ENCODE data around the gene SLC4A1AP. TPM values are rescaled to one million over a fixed set of nuclear protein-coding genes. Genes with fewer than 3 reads are reported as not detected.

Gene SLC4A1AP, protein sequence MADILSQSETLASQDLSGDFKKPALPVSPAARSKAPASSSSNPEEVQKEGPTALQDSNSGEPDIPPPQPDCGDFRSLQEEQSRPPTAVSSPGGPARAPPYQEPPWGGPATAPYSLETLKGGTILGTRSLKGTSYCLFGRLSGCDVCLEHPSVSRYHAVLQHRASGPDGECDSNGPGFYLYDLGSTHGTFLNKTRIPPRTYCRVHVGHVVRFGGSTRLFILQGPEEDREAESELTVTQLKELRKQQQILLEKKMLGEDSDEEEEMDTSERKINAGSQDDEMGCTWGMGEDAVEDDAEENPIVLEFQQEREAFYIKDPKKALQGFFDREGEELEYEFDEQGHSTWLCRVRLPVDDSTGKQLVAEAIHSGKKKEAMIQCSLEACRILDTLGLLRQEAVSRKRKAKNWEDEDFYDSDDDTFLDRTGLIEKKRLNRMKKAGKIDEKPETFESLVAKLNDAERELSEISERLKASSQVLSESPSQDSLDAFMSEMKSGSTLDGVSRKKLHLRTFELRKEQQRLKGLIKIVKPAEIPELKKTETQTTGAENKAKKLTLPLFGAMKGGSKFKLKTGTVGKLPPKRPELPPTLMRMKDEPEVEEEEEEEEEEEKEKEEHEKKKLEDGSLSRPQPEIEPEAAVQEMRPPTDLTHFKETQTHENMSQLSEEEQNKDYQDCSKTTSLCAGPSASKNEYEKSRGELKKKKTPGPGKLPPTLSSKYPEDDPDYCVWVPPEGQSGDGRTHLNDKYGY
- total RNA-seq (2014; rRNA removed) = 29.1 and 30.3 TPM in 2 replicates
- Bru-seq, nascent RNA = percentile 70 among the genes with signal in this experiment
- BruChase-seq, experiment 1, labeled RNA remaining after a 6-hour chase = percentile 80 among the genes with signal in this experiment
- BruChase-seq, experiment 2, labeled RNA remaining after a 2-hour chase = percentile 78 among the genes with signal in this experiment
- long read RNA-seq, transcript SLC4A1AP-201 (14 exons, 2,959 nt) = major isoform, 66 of 140 reads
- long read RNA-seq, partial matches to known transcripts = 59 of 140 reads
- long read RNA-seq, other reads (novel, unspliced or antisense) = 14 of 140 reads

DNA sequence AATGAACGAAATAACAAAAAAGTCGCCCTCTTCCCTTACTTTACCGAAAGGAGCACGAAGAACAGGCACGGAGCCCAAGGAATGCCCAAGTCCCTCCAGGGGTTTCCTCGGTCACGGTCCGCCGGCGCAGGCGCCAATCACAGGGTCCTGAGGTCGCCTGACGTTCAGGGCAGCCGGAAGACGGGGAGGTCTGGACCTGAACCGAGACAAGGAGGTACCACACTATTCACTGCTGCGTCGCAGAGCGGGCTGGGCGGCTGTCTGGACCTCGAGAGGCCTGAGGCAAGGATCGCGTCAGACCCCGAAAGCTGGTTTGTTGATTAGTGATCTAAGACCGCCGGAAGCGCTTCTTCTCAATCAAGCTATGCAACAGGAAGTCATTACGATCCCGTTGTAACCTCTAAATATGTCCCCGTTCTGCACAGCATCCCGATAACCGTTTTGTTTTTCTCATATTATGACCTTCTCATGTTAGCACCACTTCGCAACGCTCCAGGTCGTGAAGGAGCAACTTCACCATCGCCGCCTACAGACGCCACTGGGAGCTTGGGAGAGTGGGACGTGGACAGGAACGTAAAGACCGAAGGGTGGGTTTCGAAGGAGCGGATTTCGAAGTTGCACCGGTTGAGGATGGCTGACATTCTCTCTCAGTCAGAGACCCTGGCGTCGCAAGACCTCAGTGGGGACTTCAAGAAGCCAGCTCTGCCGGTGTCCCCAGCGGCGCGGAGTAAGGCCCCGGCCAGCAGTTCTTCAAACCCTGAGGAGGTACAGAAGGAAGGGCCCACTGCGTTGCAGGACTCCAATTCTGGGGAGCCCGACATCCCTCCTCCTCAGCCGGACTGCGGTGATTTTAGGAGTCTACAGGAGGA lies at the start of gene SLC4A1AP, which contains the start of gene SUPT7L:
TSS of gene SLC4A1AP (plus strand) at position 605 of the 869 bp plus-strand sequence. CDS start at position 631, 26 bp downstream.
TSS of gene SUPT7L (minus strand) at position 330 of the 869 bp plus-strand sequence. CDS start 1,422 bp downstream, outside the sequence.
- Histone ChIP-seq H3K27ac (ENCODE audit: low read length) (peak within 1 kb of the TSS; percentile 71), H3F3A (ENCODE audit: low read length, unreplicated experiment) (no peaks in the 10 kb centered on the region), H4K20me1 (ENCODE audit: low read length) (no peaks in the 10 kb centered on the region), H3K9ac (ENCODE audit: low read length) (peak within 1 kb of the TSS; percentile 82), H3K27me3 (ENCODE audit: low read length) (no peaks in the 10 kb centered on the region), H3K4me1 (ENCODE audit: insufficient read depth, low read length) (peaks cover 36% of the 10 kb centered on the region), H3K4me2 (ENCODE audit: low read length) (peak within 1 kb of the TSS; percentile 98), H3K9me3 (ENCODE audit: low read length) (no peaks in the 10 kb centered on the region), H3K9me2 (replicated peaks; ENCODE audit: low read length) (no peaks in the 10 kb centered on the region), H3K79me2 (ENCODE audit: low read length) (peaks cover 56% of the 10 kb centered on the region), H3K4me3 (ENCODE audit: low read length) (peak within 1 kb of the TSS; percentile 95), H3K36me3 (ENCODE audit: low read depth, low read length) (peaks cover 25% of the 10 kb centered on the region), H2AFZ (ENCODE audit: low read length) (peak within 1 kb of the TSS; percentile 91)
- intact Hi-C loops (cut with micrococcal nuclease) = no loop called here
- CTCF ChIA-PET = interaction anchor here (0.6 to 0.7 kb wide), 2 partner anchors 16 to 710 kb away, joined by 4 to 9 read pairs; no protein-coding TSS in a partner anchor
- ATAC-seq = peak; percentile 79
- TF ChIP-seq EZH2 (IDR thresholded peaks at IDR 0.05; ENCODE audit: low read length, unreplicated experiment) (no peak), EZH2phosphoT487 (IDR thresholded peaks at IDR 0.05; ENCODE audit: borderline replicate concordance, low read length) (no peak)
- TF ChIP-seq, protein P1, sequence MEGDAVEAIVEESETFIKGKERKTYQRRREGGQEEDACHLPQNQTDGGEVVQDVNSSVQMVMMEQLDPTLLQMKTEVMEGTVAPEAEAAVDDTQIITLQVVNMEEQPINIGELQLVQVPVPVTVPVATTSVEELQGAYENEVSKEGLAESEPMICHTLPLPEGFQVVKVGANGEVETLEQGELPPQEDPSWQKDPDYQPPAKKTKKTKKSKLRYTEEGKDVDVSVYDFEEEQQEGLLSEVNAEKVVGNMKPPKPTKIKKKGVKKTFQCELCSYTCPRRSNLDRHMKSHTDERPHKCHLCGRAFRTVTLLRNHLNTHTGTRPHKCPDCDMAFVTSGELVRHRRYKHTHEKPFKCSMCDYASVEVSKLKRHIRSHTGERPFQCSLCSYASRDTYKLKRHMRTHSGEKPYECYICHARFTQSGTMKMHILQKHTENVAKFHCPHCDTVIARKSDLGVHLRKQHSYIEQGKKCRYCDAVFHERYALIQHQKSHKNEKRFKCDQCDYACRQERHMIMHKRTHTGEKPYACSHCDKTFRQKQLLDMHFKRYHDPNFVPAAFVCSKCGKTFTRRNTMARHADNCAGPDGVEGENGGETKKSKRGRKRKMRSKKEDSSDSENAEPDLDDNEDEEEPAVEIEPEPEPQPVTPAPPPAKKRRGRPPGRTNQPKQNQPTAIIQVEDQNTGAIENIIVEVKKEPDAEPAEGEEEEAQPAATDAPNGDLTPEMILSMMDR (conservative IDR thresholded peaks at IDR 0.05; ENCODE audit: low read depth, low read length) = no peak
- peak; percentile 76 for DNase-seq
- POLR2A ChIA-PET (ENCODE audit: unreplicated experiment) = no interaction called here
- BruUV-seq (replicated peaks) = no TSS peak

DNA sequence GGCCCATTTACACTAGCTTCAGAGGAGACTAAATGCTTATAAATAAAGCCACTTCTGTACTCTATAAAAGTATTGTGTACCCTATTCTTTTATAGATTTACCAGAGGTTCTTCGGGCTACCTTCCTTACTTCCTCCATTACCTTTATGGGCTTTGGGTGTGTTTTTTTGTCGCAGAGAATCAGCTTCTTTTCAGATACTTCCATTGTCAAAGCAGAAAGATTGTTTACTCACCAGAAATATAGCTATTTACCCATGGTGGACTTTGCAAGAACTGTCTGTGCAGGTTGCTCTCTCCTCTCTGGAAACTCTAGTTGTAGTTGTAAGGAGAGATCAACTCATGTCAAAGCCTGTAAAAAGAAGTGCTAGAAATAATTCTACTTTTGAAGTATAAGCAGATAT lies 49.7 kb upstream of the SLC4A1AP start:
- no peaks in the 10 kb centered on the region for H3K9me3 ChIP-seq (ENCODE audit: low read length)
- no TSS peak for BruUV-seq (replicated peaks)
- H3K9me2 ChIP-seq (replicated peaks; ENCODE audit: low read length) = no peaks in the 10 kb centered on the region
- DNase-seq (no peak), ATAC-seq (peak; percentile 27; the same call in 1 of the 2 replicates)
- H3K4me1 ChIP-seq (ENCODE audit: insufficient read depth, low read length) = no peaks in the 10 kb centered on the region
- no peak for TF ChIP-seq EZH2 (IDR thresholded peaks at IDR 0.05; ENCODE audit: low read length, unreplicated experiment)
- no peaks in the 10 kb centered on the region for H3K36me3 ChIP-seq (ENCODE audit: low read depth, low read length)
- no peak overlapping the region for H3K27ac ChIP-seq (ENCODE audit: low read length)
- no peaks in the 10 kb centered on the region for H3K27me3 ChIP-seq (ENCODE audit: low read length)
- H4K20me1 ChIP-seq (ENCODE audit: low read length) = no peaks in the 10 kb centered on the region
- H3K4me2 ChIP-seq (ENCODE audit: low read length) = no peak overlapping the region
- H3K4me3 ChIP-seq (ENCODE audit: low read length) = no peak overlapping the region
- H3K79me2 ChIP-seq (ENCODE audit: low read length) = no peaks in the 10 kb centered on the region
- POLR2A ChIA-PET (ENCODE audit: unreplicated experiment) = no interaction called here
- no peak overlapping the region for H3K9ac ChIP-seq (ENCODE audit: low read length)
- CTCF ChIA-PET = interaction anchor here (0.6 kb wide), 2 partner anchors 27 to 93 kb away, joined by 3 to 6 read pairs; no protein-coding TSS in a partner anchor
- H2AFZ ChIP-seq (ENCODE audit: low read length) = no peak overlapping the region
- H3F3A ChIP-seq (ENCODE audit: low read length, unreplicated experiment) = no peaks in the 10 kb centered on the region
- intact Hi-C loops (cut with micrococcal nuclease) = no loop called here
